ENCODE results near the gene DMBT1. TPM values are rescaled to one million over a fixed set of nuclear protein-coding genes. Genes with fewer than 3 reads are reported as not detected.
A peak's percentile ranks its signal among the peaks of the same experiment; 100 is the strongest.

DMBT1 gene
- total RNA-seq, 6 experiments from 2014 or later = 0.06 to 0.20 TPM; not detected in 4

DNA sequence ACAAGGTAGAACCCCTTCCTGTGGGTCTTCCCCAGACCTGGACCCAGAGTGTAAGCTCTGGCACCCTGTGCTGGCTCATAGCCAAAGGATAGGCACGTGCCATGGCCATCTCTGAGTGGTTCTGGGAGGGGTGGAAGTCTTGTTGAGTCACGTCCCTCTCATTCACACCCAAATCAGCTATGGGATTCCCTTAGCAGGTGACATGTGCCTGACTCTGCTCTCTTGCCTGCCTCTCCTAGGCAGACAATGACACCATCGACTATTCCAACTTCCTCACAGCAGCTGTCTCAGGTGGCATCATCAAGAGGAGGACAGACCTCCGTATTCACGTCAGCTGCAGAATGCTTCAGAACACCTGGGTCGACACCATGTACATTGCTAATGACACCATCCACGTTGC, 79.2 kb downstream of the DMBT1 start:
- Histone ChIP-seq H3K4me3 (no peak overlapping the region), H3K27ac (no peak overlapping the region), H3K36me3 (no peaks in the 10 kb centered on the region), H3K27me3 (no peaks in the 10 kb centered on the region), H3K4me1 (no peaks in the 10 kb centered on the region), H3K9me3 (no peaks in the 10 kb centered on the region)
- no peak for ATAC-seq
- 84% methylated on average over 4 of the region's 7 CpGs for WGBS (ENCODE audit: insufficient coverage, low coverage, low lambda C conversion rate, missing lambda C conversion rate)
- intact Hi-C loops (cut with DNase I) = loop anchor here in 1 of 2 donors (10.0 kb wide), 1 partner anchor 65 kb away; no protein-coding TSS in a partner anchor
- DNase-seq = no peak
- TF ChIP-seq, protein P1, sequence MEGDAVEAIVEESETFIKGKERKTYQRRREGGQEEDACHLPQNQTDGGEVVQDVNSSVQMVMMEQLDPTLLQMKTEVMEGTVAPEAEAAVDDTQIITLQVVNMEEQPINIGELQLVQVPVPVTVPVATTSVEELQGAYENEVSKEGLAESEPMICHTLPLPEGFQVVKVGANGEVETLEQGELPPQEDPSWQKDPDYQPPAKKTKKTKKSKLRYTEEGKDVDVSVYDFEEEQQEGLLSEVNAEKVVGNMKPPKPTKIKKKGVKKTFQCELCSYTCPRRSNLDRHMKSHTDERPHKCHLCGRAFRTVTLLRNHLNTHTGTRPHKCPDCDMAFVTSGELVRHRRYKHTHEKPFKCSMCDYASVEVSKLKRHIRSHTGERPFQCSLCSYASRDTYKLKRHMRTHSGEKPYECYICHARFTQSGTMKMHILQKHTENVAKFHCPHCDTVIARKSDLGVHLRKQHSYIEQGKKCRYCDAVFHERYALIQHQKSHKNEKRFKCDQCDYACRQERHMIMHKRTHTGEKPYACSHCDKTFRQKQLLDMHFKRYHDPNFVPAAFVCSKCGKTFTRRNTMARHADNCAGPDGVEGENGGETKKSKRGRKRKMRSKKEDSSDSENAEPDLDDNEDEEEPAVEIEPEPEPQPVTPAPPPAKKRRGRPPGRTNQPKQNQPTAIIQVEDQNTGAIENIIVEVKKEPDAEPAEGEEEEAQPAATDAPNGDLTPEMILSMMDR (IDR thresholded peaks at IDR 0.05) = no peak
- no peak for TF ChIP-seq POLR2A (IDR thresholded peaks at IDR 0.05)

DNA sequence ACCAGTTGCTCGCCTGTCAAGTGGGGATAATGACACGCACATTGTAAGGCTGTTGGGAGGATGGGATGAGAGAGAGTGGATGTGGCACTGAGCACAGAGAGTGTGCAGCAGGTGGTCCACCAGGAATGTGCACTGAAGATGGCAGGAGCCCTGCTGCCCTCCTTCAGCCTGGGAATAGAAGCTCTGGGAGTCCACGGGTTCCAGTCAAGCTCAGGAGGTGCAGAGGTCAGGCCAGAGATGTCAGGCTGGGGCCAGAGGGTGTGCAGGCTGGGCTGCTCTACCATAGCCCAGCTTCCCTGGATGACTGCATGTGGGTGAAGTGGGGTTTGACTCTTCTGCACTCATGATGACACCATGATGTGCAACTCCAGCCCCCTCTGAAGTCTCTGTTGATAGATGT, 80.4 kb downstream of the DMBT1 start:
- Histone ChIP-seq H3K4me1 (no peaks in the 10 kb centered on the region), H3K27ac (no peak overlapping the region), H3K9me3 (no peaks in the 10 kb centered on the region), H3K36me3 (no peaks in the 10 kb centered on the region), H3K4me3 (no peak overlapping the region), H3K27me3 (no peaks in the 10 kb centered on the region)
- intact Hi-C loops (cut with DNase I) = loop anchor here in 1 of 2 donors (10.0 kb wide), 1 partner anchor 64 kb away; no protein-coding TSS in a partner anchor
- no peak for ATAC-seq
- 71% methylated on average over 1 of the region's 3 CpGs for WGBS (ENCODE audit: insufficient coverage, low coverage, low lambda C conversion rate, missing lambda C conversion rate)
- TF ChIP-seq, protein P1 (IDR thresholded peaks at IDR 0.05) = no peak
- no peak for TF ChIP-seq POLR2A (IDR thresholded peaks at IDR 0.05)
- no peak for DNase-seq

DNA sequence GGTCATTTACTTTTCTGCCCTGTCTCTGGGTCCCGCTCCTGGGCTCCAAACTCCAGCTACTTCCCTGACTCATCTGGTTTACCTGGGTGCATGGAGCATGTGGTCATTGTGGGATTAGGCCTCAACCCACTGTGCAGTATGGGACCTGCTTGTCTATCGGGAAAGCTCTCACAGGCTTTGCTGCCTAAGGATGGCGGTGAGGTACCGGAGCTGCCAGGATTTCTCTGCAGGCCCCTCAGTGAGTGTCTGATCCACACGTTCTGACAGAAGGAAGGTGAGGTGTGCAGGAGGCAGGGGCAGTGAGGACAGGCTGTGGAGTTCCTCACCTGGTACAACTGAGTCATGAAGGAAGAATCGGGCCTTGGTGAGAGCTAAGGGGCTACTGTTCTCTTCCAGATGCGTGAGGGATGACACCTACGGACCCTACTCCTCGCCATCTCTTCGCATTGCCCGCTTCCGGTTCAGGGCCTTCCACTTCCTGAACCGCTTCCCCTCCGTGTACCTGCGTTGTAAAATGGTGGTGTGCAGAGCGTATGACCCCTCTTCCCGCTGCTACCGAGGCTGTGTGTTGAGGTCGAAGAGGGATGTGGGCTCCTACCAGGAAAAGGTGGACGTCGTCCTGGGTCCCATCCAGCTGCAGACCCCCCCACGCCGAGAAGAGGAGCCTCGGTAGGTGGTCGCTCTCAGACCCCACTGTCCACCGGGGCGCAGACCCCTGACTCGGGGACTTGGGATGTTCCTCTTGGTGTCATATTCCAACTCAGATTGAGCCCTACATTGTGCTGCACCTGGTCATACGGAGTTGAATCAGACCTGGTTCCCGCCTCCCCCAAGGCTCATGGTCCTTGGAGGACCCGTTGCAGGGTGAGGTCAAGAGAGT, 82.4 kb downstream of the DMBT1 start:
- no peak for ATAC-seq
- H3K27me3 ChIP-seq = no peaks in the 10 kb centered on the region
- peak in 1 of 3 donors; percentile 35 for DNase-seq
- no peaks in the 10 kb centered on the region for H3K36me3 ChIP-seq
- TF ChIP-seq, protein P1 (IDR thresholded peaks at IDR 0.05) = no peak
- TF ChIP-seq POLR2A (IDR thresholded peaks at IDR 0.05) = no peak
- no peak overlapping the region for H3K4me3 ChIP-seq
- 48% methylated on average over 4 of the region's 31 CpGs for WGBS (ENCODE audit: insufficient coverage, low coverage, low lambda C conversion rate, missing lambda C conversion rate)
- intact Hi-C loops (cut with DNase I) = loop anchor here in 1 of 2 donors (10.0 kb wide), 1 partner anchor 62 kb away; no protein-coding TSS in a partner anchor
- no peaks in the 10 kb centered on the region for H3K9me3 ChIP-seq
- H3K4me1 ChIP-seq = no peaks in the 10 kb centered on the region
- H3K27ac ChIP-seq = no peak overlapping the region

DNA sequence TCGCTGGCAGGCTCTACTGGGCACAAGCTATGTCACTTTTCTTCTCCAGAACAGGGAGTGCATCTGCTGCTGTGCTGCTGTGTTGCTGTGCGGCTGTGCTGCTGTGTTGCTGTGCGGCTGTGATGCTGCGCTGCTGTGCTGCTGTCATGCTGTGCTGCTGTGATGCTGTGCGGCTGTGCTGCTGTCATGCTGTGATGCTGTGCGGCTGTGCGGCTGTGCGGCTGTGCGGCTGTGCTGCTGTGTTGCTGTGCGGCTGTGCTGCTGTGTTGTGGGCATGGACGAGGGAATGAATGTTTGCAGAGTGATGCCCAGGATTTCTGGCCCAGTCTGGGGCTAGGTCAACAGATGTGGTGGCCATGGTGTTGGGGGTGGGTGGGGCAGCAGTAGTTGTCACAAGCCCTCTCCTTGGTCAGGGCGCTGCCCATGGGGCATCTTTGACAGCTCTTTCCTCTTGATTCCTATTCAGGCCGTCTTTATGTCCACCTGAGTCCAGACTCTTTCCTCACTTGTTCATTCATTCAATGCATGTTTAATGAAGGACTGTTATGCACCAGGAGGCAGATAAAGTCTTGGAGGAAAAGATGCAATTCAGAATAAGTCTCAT, 83.5 kb downstream of the DMBT1 start:
- H3K9me3 ChIP-seq = no peaks in the 10 kb centered on the region
- no peaks in the 10 kb centered on the region for H3K27me3 ChIP-seq
- H3K27ac ChIP-seq = no peak overlapping the region
- ATAC-seq (no peak), DNase-seq (peak in 1 of 3 donors; percentile 17)
- TF ChIP-seq POLR2A (IDR thresholded peaks at IDR 0.05) = no peak
- TF ChIP-seq, protein P1 (IDR thresholded peaks at IDR 0.05) = no peak
- H3K36me3 ChIP-seq = no peaks in the 10 kb centered on the region
- intact Hi-C loops (cut with DNase I) = loop anchor here in 1 of 2 donors (10.0 kb wide), 1 partner anchor 61 kb away; no protein-coding TSS in a partner anchor
- H3K4me1 ChIP-seq = no peaks in the 10 kb centered on the region
- WGBS (ENCODE audit: insufficient coverage, low coverage, low lambda C conversion rate, missing lambda C conversion rate) = 60% methylated on average over 4 of the region's 13 CpGs
- no peak overlapping the region for H3K4me3 ChIP-seq

Data from right lobe of liver (tissue), 6 donors.